ENCODE results near the gene DNAL1. TPM values are rescaled to one million over a fixed set of nuclear protein-coding genes. Genes with fewer than 3 reads are reported as not detected.
"Not testable (repeated sequence)": the region's sequence is repeated elsewhere in the genome, so short reads cannot be mapped to it uniquely, and the experiment has no call there.

The DNAL1 gene
- total and polyA plus RNA-seq, 2 of the 4 experiments (the other 2 are of a cell fraction) = 4.5 to 5.4 TPM

DNA sequence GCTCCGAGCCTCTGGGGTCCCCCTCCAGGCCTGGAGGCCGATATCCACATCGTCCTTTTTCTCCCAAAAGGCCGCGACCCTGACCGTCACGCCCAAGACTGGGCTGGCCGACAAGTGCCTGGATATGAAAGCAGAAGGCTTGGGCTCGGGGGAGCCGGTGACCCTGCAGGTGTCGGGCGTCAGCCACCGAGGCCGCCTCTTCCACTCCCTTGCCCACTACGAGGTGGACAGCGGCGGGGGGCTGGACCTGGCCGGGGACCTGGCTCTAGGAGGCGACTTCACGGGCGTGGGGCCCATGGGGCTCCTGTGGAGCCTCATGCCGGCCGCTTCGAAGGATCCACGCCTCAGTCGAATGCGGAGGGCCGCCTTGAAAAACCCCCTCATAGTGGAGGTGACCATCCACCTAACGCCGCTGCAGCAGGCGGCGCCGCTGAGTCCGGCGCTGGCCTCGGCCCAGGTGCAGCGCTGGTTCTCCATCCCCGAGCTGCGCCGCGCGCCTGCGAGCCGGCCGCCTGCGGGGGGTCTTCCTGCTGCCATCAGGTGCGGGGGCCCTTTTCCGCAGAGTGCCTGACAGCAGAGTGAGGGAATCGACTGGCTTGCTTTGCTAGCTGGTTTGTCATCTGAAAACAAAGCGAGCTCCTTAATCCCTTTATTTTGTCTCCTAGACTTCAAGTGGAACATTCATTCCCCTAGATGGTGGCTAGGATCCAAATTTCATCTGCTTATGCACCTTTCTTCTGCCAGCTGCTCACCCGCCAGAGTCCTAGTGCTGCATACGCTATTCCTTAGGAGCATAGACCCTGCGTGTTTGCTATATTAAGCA is 10.6 kb upstream of the DNAL1 start:
- no peak overlapping the region for H3K14ac ChIP-seq (replicated peaks; ENCODE audit: low read depth, low read length)
- CTCF ChIA-PET = interaction anchor here (0.6 to 2.4 kb wide), 3 partner anchors 21 to 138 kb away, joined by 3 to 12 read pairs (median 10); no protein-coding TSS in a partner anchor
- no peaks in the 10 kb centered on the region for H3K9me3 ChIP-seq (ENCODE audit: control insufficient read depth, insufficient read depth, low read length)
- ATAC-seq (ENCODE audit: low read depth) (no peak), DNase-seq (no peak)
- H3K27ac ChIP-seq (ENCODE audit: insufficient read depth, low read length) = no peak overlapping the region
- peak overlapping the region; percentile 62 to 95; a peak in 2 of 4 replicates for H4K8ac ChIP-seq (ENCODE audit: low read depth in 2 of 2, low read length in 2 of 2)
- peaks cover 2% of the 10 kb centered on the region; the same call in 1 of the 2 replicates for H3K9me1 ChIP-seq (ENCODE audit: insufficient read depth, low read length)
- intact Hi-C loops (cut with micrococcal nuclease) (loop anchor here (10.0 kb wide), 2 partner anchors 339 to 459 kb away; no protein-coding TSS in a partner anchor), dilution Hi-C loops (cut with HindIII; ENCODE audit: low sequenced_read_pairs, unreplicated experiment) (no loop called here), in situ Hi-C loops (cut with MboI; ENCODE audit: low sequenced_read_pairs) (no loop called here)
- WGBS, 2 experiments (ENCODE audit: extremely low coverage in 2 of 2, insufficient read length in 1 of 2) = 24% methylated on average over 25 of the region's 53 CpGs; no CpG with 5 or more reads in 1 of the 2 experiments
- no peak overlapping the region for H3K9ac ChIP-seq (ENCODE audit: low read depth, low read length)
- no peak overlapping the region for H2BK15ac ChIP-seq (ENCODE audit: low read depth, low read length)
- no peak for TF ChIP-seq BHLHE40 (IDR thresholded peaks at IDR 0.05; ENCODE audit: low read depth, low read length)
- TF ChIP-seq, protein P1, sequence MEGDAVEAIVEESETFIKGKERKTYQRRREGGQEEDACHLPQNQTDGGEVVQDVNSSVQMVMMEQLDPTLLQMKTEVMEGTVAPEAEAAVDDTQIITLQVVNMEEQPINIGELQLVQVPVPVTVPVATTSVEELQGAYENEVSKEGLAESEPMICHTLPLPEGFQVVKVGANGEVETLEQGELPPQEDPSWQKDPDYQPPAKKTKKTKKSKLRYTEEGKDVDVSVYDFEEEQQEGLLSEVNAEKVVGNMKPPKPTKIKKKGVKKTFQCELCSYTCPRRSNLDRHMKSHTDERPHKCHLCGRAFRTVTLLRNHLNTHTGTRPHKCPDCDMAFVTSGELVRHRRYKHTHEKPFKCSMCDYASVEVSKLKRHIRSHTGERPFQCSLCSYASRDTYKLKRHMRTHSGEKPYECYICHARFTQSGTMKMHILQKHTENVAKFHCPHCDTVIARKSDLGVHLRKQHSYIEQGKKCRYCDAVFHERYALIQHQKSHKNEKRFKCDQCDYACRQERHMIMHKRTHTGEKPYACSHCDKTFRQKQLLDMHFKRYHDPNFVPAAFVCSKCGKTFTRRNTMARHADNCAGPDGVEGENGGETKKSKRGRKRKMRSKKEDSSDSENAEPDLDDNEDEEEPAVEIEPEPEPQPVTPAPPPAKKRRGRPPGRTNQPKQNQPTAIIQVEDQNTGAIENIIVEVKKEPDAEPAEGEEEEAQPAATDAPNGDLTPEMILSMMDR (conservative IDR thresholded peaks at IDR 0.05; ENCODE audit: low read depth, low read length) = 0 out of 2 replicates have a peak, but pooled peaks have one; percentile 13
- POLR2A ChIA-PET (ENCODE audit: unreplicated experiment) = no interaction called here
- H3K4me1 ChIP-seq (ENCODE audit: control insufficient read depth, insufficient read depth, low read length) = no peaks in the 10 kb centered on the region
- H2BK5ac ChIP-seq (ENCODE audit: low read depth, low read length, poor library complexity, severe bottlenecking) = no peak overlapping the region
- no peaks in the 10 kb centered on the region for H3K36me3 ChIP-seq (ENCODE audit: control insufficient read depth, insufficient read depth, low read length)
- H4K20me1 ChIP-seq (ENCODE audit: insufficient read depth, low read length) = no peaks in the 10 kb centered on the region
- no peak overlapping the region; the same call in 1 of the 2 replicates for H3K4ac ChIP-seq (ENCODE audit: low read depth, low read length)
- no peak overlapping the region for H3K18ac ChIP-seq (ENCODE audit: low read depth, low read length)
- no peak overlapping the region for H3K23ac ChIP-seq (ENCODE audit: low read depth, low read length)
- peak overlapping the region; percentile 15; the same call in 1 of the 2 replicates for H4K91ac ChIP-seq (ENCODE audit: insufficient read depth, low read depth, low read length)
- H2AK5ac ChIP-seq (ENCODE audit: low read depth, low read length) = no peak overlapping the region
- no peak overlapping the region for H2BK120ac ChIP-seq (ENCODE audit: low read depth, low read length)
- no peaks in the 10 kb centered on the region; the same call in 1 of the 2 replicates for H3K27me3 ChIP-seq (ENCODE audit: control insufficient read depth, insufficient read depth, low read length)
- H3K79me1 ChIP-seq (ENCODE audit: low read depth in 1 of 2, low read length in 2 of 2) = no peaks in the 10 kb centered on the region
- H2BK20ac ChIP-seq (ENCODE audit: low read depth, low read length) = no peak overlapping the region
- no peak overlapping the region for H4K5ac ChIP-seq (ENCODE audit: low read depth, low read length)
- no TSS peak for BruUV-seq (replicated peaks)
- H3K4me2 ChIP-seq (ENCODE audit: low read depth, low read length) = no peak overlapping the region; the same call in 1 of the 2 replicates
- peak overlapping the region; percentile 98 for H2AFZ ChIP-seq (replicated peaks; ENCODE audit: low read length, poor library complexity)
- H3K4me3 ChIP-seq (ENCODE audit: insufficient read depth, low read depth, low read length) = no peak overlapping the region
- H2AK9ac ChIP-seq (replicated peaks; ENCODE audit: low read depth, low read length, poor library complexity) = peak overlapping the region; percentile 89
- no peak overlapping the region for H3K56ac ChIP-seq (ENCODE audit: extremely low read depth, insufficient read depth, low read length)

DNA sequence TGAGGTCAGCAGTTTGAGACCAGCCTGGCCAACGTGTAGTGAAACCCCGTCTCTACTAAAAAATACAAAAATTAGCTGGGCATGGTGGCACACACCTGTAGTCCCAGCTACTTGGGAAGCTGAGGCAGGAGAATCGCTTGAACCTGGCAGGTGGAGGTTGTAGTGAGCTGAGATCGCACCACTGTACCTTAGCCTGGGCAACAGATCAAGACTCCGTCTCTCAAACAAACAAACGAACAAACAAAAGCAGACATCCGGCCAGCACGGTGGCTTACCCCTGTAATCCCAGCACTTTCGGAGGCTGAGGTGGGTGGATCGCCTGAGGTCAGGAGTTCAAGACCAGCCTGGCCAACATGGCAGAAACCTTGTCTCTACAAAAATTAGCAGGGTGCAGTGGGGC is 8.4 kb upstream of the DNAL1 start:
- H3K9me3 ChIP-seq (ENCODE audit: control insufficient read depth, insufficient read depth, low read length); dilution Hi-C loops (cut with HindIII; ENCODE audit: low sequenced_read_pairs, unreplicated experiment); H3K4me1 ChIP-seq (ENCODE audit: control insufficient read depth, insufficient read depth, low read length); H2BK20ac ChIP-seq (ENCODE audit: low read depth, low read length); H3K56ac ChIP-seq (ENCODE audit: extremely low read depth, insufficient read depth, low read length); H2AK9ac ChIP-seq (replicated peaks; ENCODE audit: low read depth, low read length, poor library complexity); CTCF ChIA-PET; POLR2A ChIA-PET (ENCODE audit: unreplicated experiment); H3K23ac ChIP-seq (ENCODE audit: low read depth, low read length); H3K27me3 ChIP-seq (ENCODE audit: control insufficient read depth, insufficient read depth, low read length); H2BK15ac ChIP-seq (ENCODE audit: low read depth, low read length); H4K91ac ChIP-seq (ENCODE audit: insufficient read depth, low read depth, low read length); H3K18ac ChIP-seq (ENCODE audit: low read depth, low read length); BruUV-seq (replicated peaks); H3K14ac ChIP-seq (replicated peaks; ENCODE audit: low read depth, low read length); H4K8ac ChIP-seq (ENCODE audit: low read depth in 2 of 2, low read length in 2 of 2); H3K4me3 ChIP-seq (ENCODE audit: insufficient read depth, low read depth, low read length); H3K36me3 ChIP-seq (ENCODE audit: control insufficient read depth, insufficient read depth, low read length); DNase-seq; H3K9me1 ChIP-seq (ENCODE audit: insufficient read depth, low read length); H2AFZ ChIP-seq (replicated peaks; ENCODE audit: low read length, poor library complexity); H3K4ac ChIP-seq (ENCODE audit: low read depth, low read length); H4K20me1 ChIP-seq (ENCODE audit: insufficient read depth, low read length); H2BK5ac ChIP-seq (ENCODE audit: low read depth, low read length, poor library complexity, severe bottlenecking); H3K27ac ChIP-seq (ENCODE audit: insufficient read depth, low read length); H3K79me1 ChIP-seq (ENCODE audit: low read depth in 1 of 2, low read length in 2 of 2); ATAC-seq (ENCODE audit: low read depth); H4K5ac ChIP-seq (ENCODE audit: low read depth, low read length); H2BK120ac ChIP-seq (ENCODE audit: low read depth, low read length); H3K4me2 ChIP-seq (ENCODE audit: low read depth, low read length); H3K9ac ChIP-seq (ENCODE audit: low read depth, low read length); H2AK5ac ChIP-seq (ENCODE audit: low read depth, low read length): not testable (repeated sequence)
- in situ Hi-C loops (cut with MboI; ENCODE audit: low sequenced_read_pairs) (loop anchor here (5.0 kb wide), 1 partner anchor 129 kb away; no protein-coding TSS in a partner anchor), intact Hi-C loops (cut with micrococcal nuclease) (loop anchor here (5.0 to 10.0 kb wide), 3 partner anchors 144 to 462 kb away; partner anchors contain the start of gene RIOX1)
- 90% methylated on average over 2 of the region's 10 CpGs; no CpG with 5 or more reads in 1 of the 2 experiments for WGBS, 2 experiments (ENCODE audit: extremely low coverage in 2 of 2, insufficient read length in 1 of 2)

Measured in IMR-90 (cell line).